Measurements from ENCODE around the gene TGM3.

Gene TGM3

GRCh38 chr20:2380601-2381000 lies 84.8 kb downstream of the TGM3 start, which contains the start of gene TGM6:
Gene TGM6, plus strand, starts transcription at chr20:2380901. Its CDS starts 68 bp downstream, at chr20:2380969.
- DNase-seq (ENCODE audit: low read depth), result no peak

- no peak for DNase-seq (ENCODE audit: low read depth)
Measured at GRCh38 chr20:2381303-2381702, 85.5 kb downstream of the TGM3 start.

DNA sequence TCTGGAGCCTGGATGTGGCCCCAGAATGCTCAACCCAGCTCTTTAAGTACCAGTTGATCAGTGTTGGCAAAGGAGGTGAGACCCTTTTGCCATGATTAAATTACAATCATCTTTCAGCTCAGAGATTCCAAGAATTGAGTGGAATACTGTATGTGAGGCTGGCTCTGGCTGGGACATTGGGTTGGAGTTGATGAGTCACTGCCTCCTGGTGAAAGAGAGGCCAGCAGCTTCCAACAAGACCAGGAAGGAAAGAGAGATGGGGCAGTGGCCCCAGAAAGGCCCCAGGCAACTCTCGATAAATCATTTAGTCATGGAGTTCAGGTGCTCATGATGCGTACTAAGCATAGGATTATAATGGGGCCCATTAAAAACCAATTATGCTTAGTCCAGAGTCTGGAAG lies 87.0 kb downstream of the TGM3 start:
- no peak for DNase-seq (ENCODE audit: low read depth)

DNA sequence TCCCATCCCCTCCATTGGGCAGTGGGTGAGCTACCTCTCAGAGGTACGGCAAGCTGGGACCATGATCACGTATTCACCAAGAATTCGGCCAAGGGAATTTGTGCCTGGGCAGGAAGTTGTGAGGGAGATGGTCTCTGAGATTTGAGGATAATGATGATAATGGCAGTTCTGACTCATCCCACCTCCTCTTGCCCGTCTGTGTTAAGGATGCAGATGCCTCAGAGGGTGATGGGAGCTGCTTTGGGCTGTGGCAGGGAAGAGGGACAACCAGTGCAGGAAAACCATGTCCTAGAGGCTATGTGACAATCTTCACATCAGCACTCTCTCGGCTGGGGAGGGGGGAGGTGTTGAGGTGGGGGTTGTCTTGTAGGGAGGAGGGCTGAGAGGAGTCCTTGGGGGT lies 89.2 kb downstream of the TGM3 start:
- no peak for DNase-seq (ENCODE audit: low read depth)

DNA sequence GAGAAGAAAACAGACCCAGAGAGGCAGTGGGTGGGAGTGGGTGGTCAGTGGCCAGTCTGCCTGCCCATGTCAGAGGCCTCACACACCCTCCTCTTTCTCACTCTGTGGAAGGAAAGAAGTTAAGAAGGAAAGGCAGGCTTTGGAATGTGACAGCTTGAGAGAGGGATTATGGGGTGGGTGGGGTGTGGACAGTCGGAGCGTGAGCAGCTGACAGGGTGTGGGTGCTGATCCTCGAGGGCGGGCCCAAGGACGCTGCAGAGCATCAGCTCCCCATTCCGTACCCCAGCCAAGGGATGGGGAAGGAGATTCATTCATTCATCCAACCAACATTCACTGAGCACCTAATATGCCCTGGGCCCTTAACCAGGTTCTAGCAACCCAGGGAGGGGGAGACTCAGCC lies 89.7 kb downstream of the TGM3 start:
- DNase-seq (ENCODE audit: low read depth), result no peak

DNA sequence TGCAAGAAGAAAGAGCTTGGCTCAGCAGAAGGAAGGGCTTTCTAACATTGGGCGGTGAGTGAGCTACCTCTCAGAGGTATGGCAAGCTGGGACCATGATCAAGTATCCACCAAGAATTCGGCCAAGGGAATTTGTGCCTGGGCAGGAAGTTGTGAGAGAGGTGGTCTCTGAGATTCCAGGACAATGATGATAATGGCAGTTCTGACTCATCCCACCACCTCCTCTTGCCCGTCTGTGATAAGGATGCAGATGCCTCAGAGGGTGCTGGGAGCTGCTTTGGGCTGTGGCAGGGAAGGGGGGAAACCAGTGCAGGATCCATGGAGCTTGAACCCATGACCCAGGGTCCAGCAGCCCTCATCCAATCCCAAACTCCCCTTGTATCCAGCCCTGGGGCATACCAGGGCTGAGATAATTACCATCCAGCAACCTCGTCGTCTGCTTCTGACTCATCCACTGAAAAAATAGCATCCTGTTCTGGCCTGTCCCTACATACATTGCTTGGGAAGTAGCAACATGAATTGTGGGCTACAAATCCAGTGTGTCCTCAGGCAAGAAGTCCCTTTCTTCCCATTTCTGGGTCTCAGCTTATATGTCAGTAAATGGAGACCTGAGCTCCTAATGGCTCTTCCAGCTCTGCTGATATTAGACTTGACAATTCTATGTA lies 90.8 kb downstream of the TGM3 start:
- DNase-seq (ENCODE audit: low read depth), result no peak

GRCh38 chr20:2387180-2387577 lies 91.4 kb downstream of the TGM3 start:
- DNase-seq (ENCODE audit: low read depth), result no peak

GRCh38 chr20:2387580-2387979 lies 91.8 kb downstream of the TGM3 start:
- no peak for DNase-seq (ENCODE audit: low read depth)

Measured in fibroblast of the conjunctiva (primary cell).